Endothelial cell of umbilical vein (primary cell): ENCODE data around the gene TCAP. TPM values are rescaled to one million over a fixed set of nuclear protein-coding genes. Genes with fewer than 3 reads are reported as not detected.
A peak's percentile ranks its signal among the peaks of the same experiment; 100 is the strongest.

ENCODE experiments used
- BruUV-seq: library from RNA; stranded (reverse); fragments of 400-500 nt; replicated peaks from 2 replicates; lab custom pipeline; 2021; lab: Mats Ljungman, UMichigan
- CTCF ChIA-PET: fragments of 300-600, 350-600 bp; sonication (Branson Sonifier 250); formaldehyde crosslinking; loops from one replicate; lab custom pipeline; 2021; ENCODE audit warnings: antibody characterized with exemption, inconsistent platforms; lab: Charles Lee
- POLR2A ChIA-PET: fragments of 300-600, 350-600 bp; sonication (Branson Sonifier 250); formaldehyde crosslinking; loops from one replicate; lab custom pipeline; 2021; ENCODE audit warnings: antibody characterized with exemption, inconsistent platforms; lab: Charles Lee
- DNase-seq: peaks from one replicate; pipeline ENCODE4 v3.0.0-alpha.2; 2011; ENCODE audit warnings: low read depth, low spot score
- FAIRE-seq: peaks from 2 replicates; lab custom pipeline; 2011; peaks lifted over from hg19 to GRCh38; lab: Jason Lieb, UNC
- H2AFZ ChIP-seq: 2 replicates; pipeline ENCODE4 v1.6.0; 2012; ENCODE audit warnings: low read depth, low read length, control low read depth, inconsistent platforms
- H3K27ac ChIP-seq: 2 replicates; pipeline ENCODE4 v1.5.1; 2011; ENCODE audit warnings: low read depth, mild to moderate bottlenecking, control low read depth, low read length, moderate library complexity; ENCODE audit not compliant: insufficient read depth
- H3K27me3 ChIP-seq, 2 experiments: 2 replicates each; pipeline versions ENCODE4 v1.6.0 to v1.6.1; 2011; ENCODE audit warnings: low read length in 2 of 2, mixed read lengths in 1 of 2; ENCODE audit not compliant: control insufficient read depth in 2 of 2, insufficient read depth in 2 of 2
- H3K36me3 ChIP-seq, 2 experiments: 2 replicates in 1 of 2; 3 replicates in 1 of 2; pipeline ENCODE4 v1.5.1; 2011; ENCODE audit warnings: low read length in 2 of 2, mild to moderate bottlenecking in 1 of 2, moderate library complexity in 1 of 2; ENCODE audit not compliant: control insufficient read depth in 2 of 2, insufficient read depth in 2 of 2; ENCODE audit errors: extremely low read depth in 1 of 2
- H3K4me1 ChIP-seq: 3 replicates; pipeline ENCODE4 v1.5.1; 2011; ENCODE audit warnings: mild to moderate bottlenecking, low read length; ENCODE audit not compliant: control insufficient read depth, insufficient read depth; ENCODE audit errors: extremely low read depth
- H3K4me2 ChIP-seq: 2 replicates; pipeline ENCODE4 v1.6.1; 2011; ENCODE audit warnings: low read length, control low read depth, mixed read lengths; ENCODE audit not compliant: insufficient read depth
- H3K4me3 ChIP-seq, 3 experiments: fragments of 200-600 bp in 1 of 3; sonication (generic), shearing (Covaris generic) in 1 of 3; replicated peaks in 1 of 3; 2 replicates each; pipeline ENCODE4 v1.5.1; 2011 to 2016; ENCODE audit warnings: control low read depth in 3 of 3, low read length in 3 of 3, mild to moderate bottlenecking in 2 of 3, inconsistent platforms in 1 of 3, low read depth in 1 of 3, moderate library complexity in 1 of 3; ENCODE audit not compliant: insufficient read depth in 1 of 3
- H3K79me2 ChIP-seq: 2 replicates; pipeline ENCODE4 v1.6.0; 2012; ENCODE audit warnings: low read length, inconsistent platforms; ENCODE audit not compliant: control insufficient read depth, insufficient read depth
- H3K9ac ChIP-seq: replicated peaks from 2 replicates; pipeline ENCODE3; 2011; ENCODE audit warnings: low read length, control low read depth; ENCODE audit not compliant: insufficient read depth; ENCODE audit errors: extremely low read depth
- H3K9me1 ChIP-seq: replicated peaks from 3 replicates; pipeline ENCODE4 v1.6.0; 2011; ENCODE audit warnings: mild to moderate bottlenecking, low read length; ENCODE audit not compliant: control insufficient read depth, insufficient read depth; ENCODE audit errors: extremely low read depth
- H3K9me3 ChIP-seq: replicated peaks from 2 replicates; pipeline ENCODE4 v1.5.1; 2012; ENCODE audit warnings: low read length, inconsistent platforms; ENCODE audit not compliant: control insufficient read depth, insufficient read depth
- H4K20me1 ChIP-seq: replicated peaks from 2 replicates; pipeline ENCODE3; 2011; ENCODE audit warnings: mild to moderate bottlenecking, low read length; ENCODE audit not compliant: control insufficient read depth, insufficient read depth; ENCODE audit errors: extremely low read depth
- EZH2 ChIP-seq: IDR thresholded peaks from 2 replicates; pipeline ENCODE4 v1.6.1; 2012; ENCODE audit warnings: borderline replicate concordance, low read depth, mild to moderate bottlenecking, moderate library complexity, low read length, inconsistent platforms; ENCODE audit not compliant: severe bottlenecking
- FOS ChIP-seq: IDR thresholded peaks from 2 replicates; pipeline ENCODE4 v1.6.1; 2011; ENCODE audit warnings: mild to moderate bottlenecking, low read length, moderate library complexity, borderline replicate concordance; ENCODE audit not compliant: insufficient read depth
- GATA2 ChIP-seq: IDR thresholded peaks from 2 replicates; pipeline ENCODE4 v1.7.0; 2011; ENCODE audit warnings: low read depth, mild to moderate bottlenecking, moderate library complexity, mixed read lengths, low read length; ENCODE audit not compliant: insufficient read length, insufficient read depth
- JUN ChIP-seq: IDR thresholded peaks from 2 replicates; pipeline ENCODE4 v1.6.1; 2011; ENCODE audit warnings: borderline replicate concordance, low read depth; ENCODE audit not compliant: insufficient read length, insufficient read depth
- MAX ChIP-seq: IDR thresholded peaks from 2 replicates; pipeline ENCODE4 v1.6.1; 2011; ENCODE audit not compliant: insufficient read depth, insufficient read length
- MYC ChIP-seq: IDR thresholded peaks from one replicate; pipeline ENCODE4 v1.6.1; 2011; ENCODE audit warnings: mild to moderate bottlenecking, low read depth, low read length
- POLR2A ChIP-seq: IDR thresholded peaks from 2 replicates; pipeline ENCODE4 v1.6.1; 2012; ENCODE audit warnings: low read depth, mild to moderate bottlenecking, control low read depth, low read length
- POLR2AphosphoS5 ChIP-seq: IDR thresholded peaks from 2 replicates; pipeline ENCODE4 v1.6.1; 2012; ENCODE audit warnings: low read depth, mild to moderate bottlenecking, control low read depth, low read length, moderate library complexity; ENCODE audit not compliant: insufficient read depth
- dilution Hi-C: fragments of 300-500 bp; cut with MboI; formaldehyde crosslinking; loops from one replicate; pipeline ENCODE4 v1.15.0; 2019; ENCODE audit warnings: low sequenced_read_pairs; ENCODE audit not compliant: extremely low pct_ligation_motif_present
- intact Hi-C: fragments of 100-400 bp; cut with micrococcal nuclease; formaldehyde crosslinking; loops from one replicate; pipeline ENCODE4 v1.10.0; 2022
- polyA plus RNA-seq, 4 experiments: library from polyadenylated mRNA; depleted of rRNA in 3 of 4; stranded (reverse) in 3 of 4; unstranded in 1 of 4; fragments of >200 nt; gene quantifications; 2 replicates each; pipeline versions ENCODE4 v1.2.1 to v1.2.3, GENCODE V29; 2011 to 2012; ENCODE audit warnings: missing spikeins in 1 of 4
- total RNA-seq: library from RNA; stranded (reverse); gene quantifications from 2 replicates; pipeline ENCODE4 v1.2.3, GENCODE V29; 2021
- TF ChIP-seq, protein P1 (sequence below), 2 donors: IDR thresholded peaks; 1 replicate in 1 of 2; 2 replicates in 1 of 2; pipeline ENCODE4 v1.5.1; 2011; ENCODE audit warnings: low read length in 2 of 2, mild to moderate bottlenecking in 2 of 2, moderate library complexity in 2 of 2, control low read depth in 1 of 2, inconsistent platforms in 1 of 2, low read depth in 1 of 2; ENCODE audit not compliant: insufficient read depth in 1 of 2; ENCODE audit errors: extremely low read depth in 1 of 2

Gene TCAP
- total and polyA plus RNA-seq, 2 donors (not counting 3 experiments of a cell fraction or from before 2014, with no cell fraction given): 0.51 to 0.93 TPM

DNA sequence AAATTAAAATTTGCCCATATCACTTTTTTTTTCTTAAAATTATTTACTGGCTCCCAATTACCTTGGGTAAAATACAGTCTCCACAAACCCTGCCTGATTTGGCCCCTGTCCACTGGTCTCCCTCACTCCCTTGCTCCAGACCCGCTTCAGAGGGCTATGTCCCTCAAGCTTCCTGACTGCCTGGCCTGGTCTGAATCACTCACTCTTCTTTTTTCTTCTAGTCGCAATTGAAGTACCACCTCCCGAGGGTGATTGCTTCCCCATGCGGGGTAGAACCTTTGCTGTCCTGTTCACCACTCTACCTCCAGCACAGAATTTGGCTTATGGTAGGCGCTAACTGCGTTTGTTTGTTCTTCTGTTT lies 23.3 kb downstream of the TCAP start:
- FAIRE-seq (no peak), DNase-seq (peak; percentile 16)
- Histone ChIP-seq H3K9ac (peak overlapping the region; percentile 76), H3K27me3 (no peaks in the 10 kb centered on the region), H3K4me3 (peak overlapping the region; percentile 69 to 91 (median 74)), H3K9me1 (no peaks in the 10 kb centered on the region), H3K79me2 (no peaks in the 10 kb centered on the region), H3K4me2 (peak overlapping the region; percentile 95), H3K36me3 (no peaks in the 10 kb centered on the region), H4K20me1 (no peaks in the 10 kb centered on the region), H2AFZ (peak overlapping the region; percentile 84), H3K9me3 (no peaks in the 10 kb centered on the region), H3K27ac (peak overlapping the region; percentile 56), H3K4me1 (peaks cover 9% of the 10 kb centered on the region)
- dilution Hi-C loops (no loop called here), intact Hi-C loops (no loop called here)
- ChIA-PET POLR2A (no interaction called here), CTCF (interaction anchor here (0.7 to 2.1 kb wide), 8 partner anchors 12 to 270 kb away, joined by 3 to 12 read pairs (median 4); partner anchors contain the start of genes ERBB2 and MIEN1)
- no peak for TF ChIP-seq FOS
- no peak for TF ChIP-seq EZH2
- no peak for TF ChIP-seq MAX
- TF ChIP-seq POLR2AphosphoS5: no peak
- TF ChIP-seq POLR2A: no peak
- TF ChIP-seq, protein P1, sequence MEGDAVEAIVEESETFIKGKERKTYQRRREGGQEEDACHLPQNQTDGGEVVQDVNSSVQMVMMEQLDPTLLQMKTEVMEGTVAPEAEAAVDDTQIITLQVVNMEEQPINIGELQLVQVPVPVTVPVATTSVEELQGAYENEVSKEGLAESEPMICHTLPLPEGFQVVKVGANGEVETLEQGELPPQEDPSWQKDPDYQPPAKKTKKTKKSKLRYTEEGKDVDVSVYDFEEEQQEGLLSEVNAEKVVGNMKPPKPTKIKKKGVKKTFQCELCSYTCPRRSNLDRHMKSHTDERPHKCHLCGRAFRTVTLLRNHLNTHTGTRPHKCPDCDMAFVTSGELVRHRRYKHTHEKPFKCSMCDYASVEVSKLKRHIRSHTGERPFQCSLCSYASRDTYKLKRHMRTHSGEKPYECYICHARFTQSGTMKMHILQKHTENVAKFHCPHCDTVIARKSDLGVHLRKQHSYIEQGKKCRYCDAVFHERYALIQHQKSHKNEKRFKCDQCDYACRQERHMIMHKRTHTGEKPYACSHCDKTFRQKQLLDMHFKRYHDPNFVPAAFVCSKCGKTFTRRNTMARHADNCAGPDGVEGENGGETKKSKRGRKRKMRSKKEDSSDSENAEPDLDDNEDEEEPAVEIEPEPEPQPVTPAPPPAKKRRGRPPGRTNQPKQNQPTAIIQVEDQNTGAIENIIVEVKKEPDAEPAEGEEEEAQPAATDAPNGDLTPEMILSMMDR (IDR thresholded peaks at IDR 0.05; ENCODE audit: extremely low read depth in 1 of 2, insufficient read depth in 1 of 2, low read depth in 1 of 2, low read length in 2 of 2): no peak
- no peak for TF ChIP-seq GATA2
- TF ChIP-seq JUN: no peak
- TF ChIP-seq MYC: no peak
- no TSS peak for BruUV-seq
